Putamen (tissue), 1 donor: ENCODE results near the gene RASGEF1B.
A peak's percentile ranks its signal among the peaks of the same experiment; 100 is the strongest.

Experiments
- DNase-seq: peaks from one replicate; pipeline ENCODE4 v3.0.0-alpha.2; 2016; ENCODE audit warnings: low spot score

The RASGEF1B gene

DNA sequence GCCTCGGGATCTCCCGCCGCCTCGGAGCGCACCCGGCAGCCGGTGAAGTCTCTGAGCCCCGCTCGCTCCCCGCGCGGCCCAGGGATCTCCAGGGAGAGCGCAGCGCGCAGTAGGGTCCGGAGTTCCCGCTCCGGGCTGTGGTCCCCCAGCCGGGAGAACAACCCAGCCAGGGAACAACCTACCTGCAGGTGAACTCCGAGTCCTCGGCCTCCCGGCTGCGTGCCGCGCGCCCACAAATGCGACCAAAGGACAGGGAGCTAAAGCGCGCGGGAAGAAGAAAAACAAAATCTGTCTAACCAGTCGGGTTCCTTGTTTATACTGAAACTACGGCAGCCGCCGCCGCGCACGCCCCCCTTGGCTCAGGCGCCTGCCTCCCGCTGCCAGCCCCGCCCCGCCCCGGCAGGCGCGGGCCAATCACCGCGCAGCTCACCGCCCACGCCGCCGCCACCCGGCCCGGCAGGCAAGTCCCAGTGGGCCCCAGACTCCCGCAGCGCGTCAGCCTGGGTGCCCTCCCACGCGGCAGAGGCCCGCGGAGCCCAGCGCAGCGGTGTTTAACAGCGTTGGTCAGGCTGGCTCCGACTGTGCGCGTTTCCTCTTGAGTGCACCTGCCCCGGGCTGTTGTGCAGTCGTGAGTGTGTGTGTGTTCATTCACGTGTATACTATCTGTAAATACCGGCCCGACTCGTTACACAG, at the start of gene RASGEF1B:
Gene RASGEF1B (minus strand): TSS at position 320 of the 693 bp plus-strand sequence. CDS start 12,399 bp downstream, outside the sequence.
- DNase-seq = peak; percentile 95

- DNase-seq = no peak
Observed at GRCh38 chr4:81519856-81520255, 48.1 kb upstream of the RASGEF1B start.

DNA sequence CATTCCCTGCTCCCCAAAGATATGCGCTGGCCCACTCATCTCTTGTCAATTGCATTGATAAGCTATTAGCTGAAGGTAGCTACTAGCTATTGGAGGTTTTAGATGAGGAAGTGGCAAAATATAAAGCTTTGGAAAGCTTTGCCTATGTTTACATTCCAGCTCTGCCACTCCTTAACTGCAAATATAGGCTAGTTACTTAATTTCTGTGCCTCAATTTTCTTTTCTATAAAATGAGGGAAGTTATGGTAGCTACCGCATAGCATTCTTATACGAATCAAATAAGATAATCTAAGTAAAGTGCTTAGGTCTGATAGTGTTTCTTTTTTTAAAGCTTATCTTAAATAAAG, 47.7 kb upstream of the RASGEF1B start:
- no peak for DNase-seq

- DNase-seq = no peak
Observed at GRCh38 chr4:81518762-81519426, 47.2 kb upstream of the RASGEF1B start.

GRCh38 chr4:81516241-81516640, 44.5 kb upstream of the RASGEF1B start:
- no peak for DNase-seq

DNA sequence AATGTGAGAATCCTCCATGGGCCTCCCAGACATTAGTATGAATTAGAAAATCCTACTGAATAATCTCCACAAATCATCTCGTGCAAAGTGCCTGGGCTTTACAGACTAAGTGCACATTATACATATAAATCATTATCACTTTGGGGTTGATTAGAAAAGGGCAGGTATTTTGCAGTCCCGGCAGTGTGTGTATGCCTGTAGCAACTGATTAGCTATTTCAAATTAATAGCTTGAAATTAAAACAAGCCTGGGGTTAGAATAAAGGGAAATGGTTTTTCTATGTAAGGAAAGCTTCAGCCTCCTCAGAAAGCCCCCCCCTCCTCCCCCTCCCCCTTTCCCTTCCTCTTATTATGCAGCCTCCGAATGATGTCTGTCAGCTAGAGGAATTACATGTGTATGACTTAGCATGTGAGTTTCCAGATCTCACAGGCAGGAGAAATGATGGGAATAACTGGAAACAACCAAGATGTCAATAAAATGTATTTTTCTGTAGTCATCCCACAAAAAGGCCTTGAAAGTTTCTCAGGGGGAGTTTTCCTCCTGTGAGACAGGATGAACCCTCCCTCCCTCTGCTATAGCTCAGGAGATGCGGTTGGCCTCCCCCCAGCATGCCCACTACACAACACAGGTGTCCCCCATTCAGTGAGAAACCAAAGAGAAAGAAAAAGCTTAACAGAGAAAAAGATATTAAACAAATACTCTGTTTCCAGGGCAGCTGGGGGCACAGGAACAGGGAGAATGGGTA, 41.2 kb upstream of the RASGEF1B start:
- no peak for DNase-seq

- DNase-seq = no peak
Observed at GRCh38 chr4:81512001-81512756, 40.5 kb upstream of the RASGEF1B start.

GRCh38 chr4:81510643-81511178, 39.0 kb upstream of the RASGEF1B start:
- no peak for DNase-seq

- no peak for DNase-seq
Observed at GRCh38 chr4:81509822-81510221, 38.1 kb upstream of the RASGEF1B start.

DNA sequence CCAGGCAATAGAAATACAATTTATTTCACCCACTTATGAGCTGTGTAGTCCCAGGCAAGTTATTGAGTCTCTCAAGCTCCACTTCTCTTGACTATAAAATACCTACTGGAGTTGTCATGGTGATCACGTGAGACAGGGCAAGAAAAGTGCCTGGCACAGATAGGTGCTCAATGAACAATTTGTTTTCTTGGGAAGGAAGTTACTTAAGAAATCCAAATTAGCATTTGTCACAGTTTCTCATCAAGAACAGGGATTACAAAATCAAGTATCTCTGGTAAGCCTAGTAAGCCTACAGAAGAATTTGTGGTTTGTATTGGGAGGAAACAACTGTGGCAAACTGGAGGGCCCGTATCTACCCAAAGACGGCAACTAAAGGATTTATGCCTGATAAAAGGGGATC, 37.5 kb upstream of the RASGEF1B start:
- DNase-seq = no peak

GRCh38 chr4:81508411-81509185, 36.9 kb upstream of the RASGEF1B start:
- DNase-seq = no peak

GRCh38 chr4:81507530-81507929, 35.8 kb upstream of the RASGEF1B start:
- DNase-seq = no peak

DNA sequence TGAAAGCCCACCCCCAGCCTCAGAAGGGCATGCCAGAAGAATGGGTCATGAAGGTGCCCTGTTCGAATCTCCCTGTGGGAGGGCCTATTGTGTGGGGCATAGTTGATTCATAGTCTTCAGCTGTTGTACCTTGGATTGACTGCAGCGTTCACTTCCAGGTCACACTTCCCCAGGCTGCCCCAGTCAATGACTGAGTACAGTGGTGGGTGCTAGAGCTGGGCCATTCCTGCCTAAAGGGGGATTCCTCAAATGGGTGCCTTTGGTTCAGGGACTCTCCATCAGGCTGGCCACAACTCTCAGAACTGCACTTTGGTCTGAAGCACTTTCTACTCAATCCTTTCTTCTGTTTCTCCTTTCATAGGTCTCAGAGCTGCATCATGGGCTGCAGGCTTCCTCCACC, 35.0 kb upstream of the RASGEF1B start:
- no peak for DNase-seq

DNA sequence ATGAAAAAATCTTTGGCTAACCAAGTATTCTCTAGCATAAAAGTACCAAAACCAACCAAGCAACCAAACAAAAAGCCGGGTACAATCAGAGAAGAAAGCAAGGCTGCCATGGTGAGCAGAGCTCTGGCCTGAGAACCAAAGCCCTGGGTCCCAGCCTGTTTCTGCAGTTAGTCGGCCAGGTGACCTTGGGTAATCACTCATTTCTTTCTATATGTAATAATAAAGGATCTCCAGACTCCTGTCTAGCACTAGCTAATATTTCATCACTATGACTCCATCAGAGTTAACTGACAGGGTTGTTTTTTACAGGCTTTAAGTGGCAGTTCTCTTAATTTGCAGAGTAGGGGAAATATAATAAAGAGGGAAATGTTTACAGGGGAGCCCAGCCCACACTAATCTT, 34.0 kb upstream of the RASGEF1B start:
- DNase-seq = no peak

GRCh38 chr4:81505004-81505598, 33.4 kb upstream of the RASGEF1B start:
- DNase-seq = peak; percentile 71

GRCh38 chr4:81504112-81505003, 32.7 kb upstream of the RASGEF1B start:
- no peak for DNase-seq

GRCh38 chr4:81503586-81503985, 31.9 kb upstream of the RASGEF1B start:
- no peak for DNase-seq

DNA sequence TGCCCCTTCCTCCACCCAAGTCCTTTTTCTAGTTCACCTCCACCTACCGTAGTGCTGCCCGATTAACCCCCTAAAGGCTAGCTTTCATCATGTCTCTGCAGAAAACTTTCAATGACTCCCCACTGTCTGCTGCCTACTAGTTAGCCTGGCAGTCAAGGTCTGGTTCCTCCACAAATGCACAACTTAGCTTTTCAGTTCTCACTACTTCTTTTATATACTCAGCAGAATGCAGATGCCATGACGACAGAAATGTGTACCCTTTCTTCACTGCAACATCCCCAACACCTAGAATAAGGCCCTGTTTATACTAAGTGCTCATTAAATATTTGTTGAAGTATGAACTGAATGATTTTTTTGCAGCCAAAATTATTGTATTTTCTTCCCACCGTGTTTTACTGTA, 30.9 kb upstream of the RASGEF1B start:
- no peak for DNase-seq

- DNase-seq = peak; percentile 58
Observed at GRCh38 chr4:81499840-81500239, 28.1 kb upstream of the RASGEF1B start.

DNA sequence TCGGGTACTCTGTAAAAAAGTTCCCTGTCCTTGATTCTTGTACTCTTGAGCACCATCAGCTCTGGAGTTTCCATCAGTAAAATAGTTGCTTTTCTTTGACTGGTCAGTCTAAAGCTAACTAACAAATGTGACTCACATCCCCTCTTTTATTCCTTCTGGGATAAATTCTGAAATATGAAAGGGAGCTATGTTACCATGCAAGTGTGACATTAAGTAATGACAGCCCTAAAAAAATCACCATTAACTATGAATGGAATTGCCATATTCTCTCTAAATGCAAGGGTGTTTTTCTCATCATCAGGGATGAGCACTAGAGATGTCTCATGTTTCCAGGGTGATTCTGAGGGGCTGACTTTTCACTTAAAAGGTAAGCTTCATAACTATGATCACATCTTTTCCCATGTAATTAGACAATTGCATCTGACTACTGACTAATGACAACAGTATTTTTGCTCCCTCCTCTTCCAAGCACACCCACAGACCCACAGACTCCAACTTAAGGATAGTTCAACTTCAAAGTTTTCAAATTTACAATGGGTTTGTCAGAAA, 26.9 kb upstream of the RASGEF1B start:
- no peak for DNase-seq
